Astrocyte of the hippocampus (primary cell): ENCODE measurements around the gene TTLL6.

Source experiments
- DNase-seq: peaks from one replicate; pipeline ENCODE4 v3.0.0; 2011; ENCODE audit warnings: low read depth, low spot score

TTLL6 gene

GRCh38 chr17:48761114-48761513, 55.9 kb downstream of the TTLL6 start:
- DNase-seq = no peak

DNA sequence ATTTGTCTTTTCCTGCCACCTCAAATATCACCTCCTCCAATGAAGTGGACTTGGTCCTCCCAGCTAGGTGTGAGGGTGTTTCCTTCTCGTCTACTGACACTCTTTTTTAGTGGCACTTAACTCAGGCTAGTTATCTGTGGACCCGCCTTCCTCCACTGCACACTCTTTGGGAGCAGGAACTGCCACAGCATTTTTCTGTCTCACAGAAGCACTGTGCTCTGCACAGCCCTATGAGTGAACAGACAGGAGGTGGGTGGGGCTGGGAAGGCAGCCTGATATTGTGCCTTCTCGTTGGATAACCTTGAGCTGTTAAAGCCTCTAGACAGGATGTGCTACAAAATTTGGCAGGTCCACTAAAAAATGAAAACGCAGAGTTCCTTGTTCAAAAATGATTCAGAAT, 56.6 kb downstream of the TTLL6 start:
- no peak for DNase-seq

- DNase-seq = no peak
These were observed 57.7 kb downstream of the TTLL6 start for GRCh38 chr17:48759288-48759687.

- DNase-seq = no peak
These were observed 59.5 kb downstream of the TTLL6 start for GRCh38 chr17:48757524-48757961.

DNA sequence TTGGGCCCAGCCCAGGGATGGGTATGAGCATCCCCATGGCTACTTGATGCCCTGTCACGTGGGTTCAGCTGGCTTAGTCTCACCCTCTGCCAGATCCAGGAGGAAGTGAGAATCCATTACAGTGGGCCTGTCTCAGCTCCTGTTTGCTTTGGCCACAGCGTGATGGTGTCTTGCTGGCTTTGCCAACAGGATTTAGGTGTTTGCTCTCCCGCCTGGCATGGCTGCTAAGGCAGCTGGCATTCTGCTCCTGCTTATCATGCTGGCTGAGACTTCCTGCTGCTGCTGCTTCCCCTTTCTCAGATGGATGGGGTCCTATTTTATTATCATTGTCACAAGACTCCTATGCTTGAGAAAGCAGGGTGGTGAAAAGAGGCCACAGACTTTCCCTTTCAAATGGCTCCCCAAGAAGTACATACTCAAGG, 60.2 kb downstream of the TTLL6 start:
- DNase-seq = no peak

GRCh38 chr17:48755356-48755755, 61.7 kb downstream of the TTLL6 start:
- DNase-seq = no peak

GRCh38 chr17:48754500-48755261, 62.3 kb downstream of the TTLL6 start:
- DNase-seq = no peak

DNA sequence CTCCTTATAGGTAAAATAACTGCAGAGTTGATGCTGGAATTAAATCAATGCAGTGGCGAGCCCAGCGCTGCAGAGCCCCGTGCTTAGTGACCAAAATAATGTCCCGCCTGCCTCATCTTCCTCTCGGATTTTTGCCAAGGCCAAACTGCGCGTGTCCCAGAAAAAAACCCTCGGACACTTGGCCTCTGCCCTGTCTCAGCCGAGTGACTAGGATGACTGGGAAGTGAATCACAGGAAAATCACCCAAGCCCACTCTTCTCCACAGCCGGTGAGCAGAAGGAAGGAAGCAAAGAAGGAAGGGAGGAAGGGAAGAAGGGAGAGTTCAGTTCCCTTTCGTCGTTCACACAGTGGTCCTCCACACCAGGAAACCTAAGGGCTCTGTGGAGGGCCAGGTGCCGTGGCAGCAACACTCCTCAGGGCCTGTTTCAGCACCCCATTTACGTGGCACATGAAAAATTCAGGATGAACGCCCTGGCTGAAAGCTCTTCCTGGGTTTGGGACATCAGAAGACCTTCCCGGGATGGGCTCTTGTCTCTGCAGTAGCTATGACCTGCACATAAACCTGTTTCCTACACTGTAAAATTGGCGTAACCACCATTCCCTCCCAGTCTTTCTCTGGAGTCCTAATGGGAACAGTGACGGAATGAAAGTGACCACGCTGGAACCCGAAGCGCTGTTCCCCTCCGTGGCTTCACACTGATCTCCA, 63.1 kb downstream of the TTLL6 start:
- no peak for DNase-seq

DNA sequence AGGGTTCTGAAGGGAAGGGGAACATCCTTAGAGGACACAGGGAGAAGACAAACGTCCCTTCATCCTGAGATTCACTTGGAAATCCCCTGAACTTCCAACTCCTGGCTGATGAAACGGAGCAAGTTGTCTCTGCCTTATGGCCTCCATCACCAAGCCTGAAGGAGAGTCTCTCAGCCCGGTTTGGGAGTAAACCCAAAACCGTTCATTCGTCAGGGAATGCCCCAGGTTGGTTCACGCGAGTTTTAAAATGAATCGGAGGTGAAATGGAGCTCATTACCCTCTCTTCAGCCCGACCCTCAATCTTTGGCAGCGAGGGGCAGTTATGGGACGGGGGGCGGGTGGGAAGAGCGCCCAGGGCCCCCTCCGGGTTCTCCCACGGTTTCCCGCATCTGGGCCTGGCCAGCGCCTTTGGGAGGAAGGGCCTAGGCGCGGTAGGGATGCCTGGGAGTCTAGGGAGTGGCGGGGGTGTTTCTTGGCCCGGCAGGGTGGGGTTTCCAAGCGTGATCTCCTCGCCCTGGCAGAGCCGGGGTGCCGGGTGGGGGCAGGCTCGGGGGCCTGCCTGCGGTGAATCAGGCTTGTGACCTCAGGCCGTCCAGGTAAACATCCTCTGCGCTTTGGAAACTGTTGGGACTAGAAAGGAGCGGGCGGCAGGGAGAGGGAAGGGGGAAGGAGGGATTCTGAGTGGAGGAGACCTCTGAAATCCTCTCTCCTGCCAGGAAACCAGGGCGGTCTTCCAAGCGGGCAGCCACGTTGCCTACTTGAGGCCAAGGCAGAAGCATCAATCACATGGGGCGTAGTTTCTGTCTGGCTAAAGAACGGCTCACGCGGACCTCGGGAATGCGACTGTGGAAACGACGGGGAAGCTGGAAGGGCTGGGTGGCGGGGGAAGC, 64.4 kb downstream of the TTLL6 start:
- DNase-seq = no peak

- no peak for DNase-seq
These were observed 65.2 kb downstream of the TTLL6 start for GRCh38 chr17:48751733-48752398.

DNA sequence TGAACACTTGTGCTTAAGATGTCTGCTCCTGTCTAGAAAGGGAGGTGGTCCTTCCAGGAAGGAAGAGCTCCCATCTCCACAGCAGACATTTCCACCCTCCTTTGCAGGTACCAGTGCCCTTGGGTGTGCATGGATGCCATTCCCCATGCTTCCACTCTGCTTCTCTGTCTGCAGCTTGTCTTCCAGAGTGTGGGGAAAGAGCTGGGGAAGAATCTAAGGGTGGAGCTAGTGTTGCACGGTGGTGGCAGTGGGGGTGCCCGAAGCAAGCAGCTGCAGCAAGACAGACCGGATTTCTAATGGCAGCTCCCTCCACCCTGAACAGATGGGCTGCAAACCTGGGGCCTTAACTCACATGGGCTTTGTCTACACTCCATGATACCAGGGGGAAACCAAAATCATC, 65.9 kb downstream of the TTLL6 start:
- no peak for DNase-seq

GRCh38 chr17:48749621-48750553, 67.1 kb downstream of the TTLL6 start:
- DNase-seq = no peak

GRCh38 chr17:48748718-48749566, 68.1 kb downstream of the TTLL6 start:
- DNase-seq = no peak

DNA sequence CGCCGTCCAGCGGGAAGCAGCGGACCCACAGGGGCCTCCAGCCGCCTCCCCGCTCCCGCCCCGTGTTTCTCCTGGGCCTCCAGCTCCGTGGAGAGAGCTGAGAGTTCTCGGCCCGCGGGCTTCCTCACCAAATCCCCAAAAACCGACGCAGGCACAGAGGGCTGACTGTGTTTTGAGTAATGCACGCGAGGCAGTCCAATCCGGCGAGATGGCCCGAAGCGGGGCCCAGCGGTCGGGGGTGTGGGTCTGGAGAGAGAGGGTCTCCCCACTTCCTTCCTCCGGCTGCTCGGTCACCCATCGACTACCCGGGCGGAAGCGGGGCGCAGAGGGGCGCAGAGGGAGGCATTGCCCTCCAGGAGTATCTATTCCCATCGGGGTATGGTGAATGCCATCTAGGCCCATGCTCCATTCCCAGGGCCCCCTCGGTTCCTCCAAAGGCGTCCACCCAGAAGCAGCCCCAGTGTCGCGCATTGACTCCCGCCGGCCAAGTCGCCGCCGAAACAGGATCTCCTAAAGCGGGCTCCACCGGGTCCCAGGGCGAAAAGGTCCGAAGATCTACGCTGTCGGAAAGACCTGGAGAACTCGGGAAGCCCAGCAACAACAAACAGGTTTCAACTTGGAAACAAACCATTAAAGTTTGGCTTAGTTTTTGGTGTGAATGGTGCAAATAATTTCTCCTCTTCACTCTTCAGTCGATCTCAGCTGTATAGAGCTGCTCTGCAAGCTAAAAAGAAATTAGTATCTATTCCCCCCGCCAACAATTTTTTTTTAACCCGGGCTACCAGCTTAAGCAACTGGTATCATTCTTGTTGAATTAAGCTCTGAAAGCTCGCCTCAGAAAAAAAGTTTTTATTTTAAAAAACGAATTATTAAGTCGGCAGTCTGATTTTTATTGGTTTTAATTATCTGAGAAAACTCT, 69.3 kb downstream of the TTLL6 start:
- no peak for DNase-seq

GRCh38 chr17:48746916-48747444, 70.0 kb downstream of the TTLL6 start:
- no peak for DNase-seq

- no peak for DNase-seq
These were observed 71.4 kb downstream of the TTLL6 start for GRCh38 chr17:48745381-48746275.

GRCh38 chr17:48740537-48740936, 76.5 kb downstream of the TTLL6 start:
- DNase-seq = no peak
